T-helper 9 cell (primary cell): ENCODE data around the gene ERC2.
"Not testable (repeated sequence)": the region's sequence is repeated elsewhere in the genome, so short reads cannot be mapped to it uniquely, and the experiment has no call there.

Experiments
- DNase-seq: peaks from one replicate; pipeline ENCODE4 v3.0.0-alpha.2; 2020

The ERC2 gene

GRCh38 chr3:55868347-55868746 lies 599.9 kb downstream of the ERC2 start:
- DNase-seq = no peak

- DNase-seq = no peak
Observed at GRCh38 chr3:55863028-55863427, 605.2 kb downstream of the ERC2 start.

- DNase-seq = no peak
Observed at GRCh38 chr3:55860049-55860721, 608.1 kb downstream of the ERC2 start.

GRCh38 chr3:55859305-55859704 lies 609.0 kb downstream of the ERC2 start:
- no peak for DNase-seq

GRCh38 chr3:55858727-55859126 lies 609.5 kb downstream of the ERC2 start:
- no peak for DNase-seq

GRCh38 chr3:55858302-55858701 lies 610.0 kb downstream of the ERC2 start:
- no peak for DNase-seq

GRCh38 chr3:55857633-55858032 lies 610.6 kb downstream of the ERC2 start:
- no peak for DNase-seq

- no peak for DNase-seq
Observed at GRCh38 chr3:55855311-55855710, 613.0 kb downstream of the ERC2 start.

GRCh38 chr3:55854494-55854893 lies 613.8 kb downstream of the ERC2 start:
- DNase-seq = no peak

GRCh38 chr3:55852326-55852725 lies 615.9 kb downstream of the ERC2 start:
- no peak for DNase-seq

GRCh38 chr3:55842204-55842603 lies 626.1 kb downstream of the ERC2 start:
- DNase-seq = no peak

GRCh38 chr3:55831876-55832275 lies 636.4 kb downstream of the ERC2 start:
- not testable (repeated sequence) for DNase-seq

- DNase-seq = no peak
Observed at GRCh38 chr3:55828712-55829111, 639.6 kb downstream of the ERC2 start.

GRCh38 chr3:55827786-55828185 lies 640.5 kb downstream of the ERC2 start:
- DNase-seq = no peak

GRCh38 chr3:55826731-55827496 lies 641.4 kb downstream of the ERC2 start:
- no peak for DNase-seq

- no peak for DNase-seq
Observed at GRCh38 chr3:55826097-55826496, 642.2 kb downstream of the ERC2 start.

GRCh38 chr3:55824406-55824805 lies 643.9 kb downstream of the ERC2 start:
- no peak for DNase-seq

- DNase-seq = no peak
Observed at GRCh38 chr3:55823829-55824228, 644.4 kb downstream of the ERC2 start.

GRCh38 chr3:55823001-55823400 lies 645.3 kb downstream of the ERC2 start:
- DNase-seq = no peak

- no peak for DNase-seq
Observed at GRCh38 chr3:55819005-55819404, 649.3 kb downstream of the ERC2 start.

- no peak for DNase-seq
Observed at GRCh38 chr3:55818485-55818884, 649.8 kb downstream of the ERC2 start.

GRCh38 chr3:55816794-55817576 lies 651.3 kb downstream of the ERC2 start:
- no peak for DNase-seq

GRCh38 chr3:55815262-55815661 lies 653.0 kb downstream of the ERC2 start:
- no peak for DNase-seq
